ENCODE measurements around the gene SMARCD3.

DNA sequence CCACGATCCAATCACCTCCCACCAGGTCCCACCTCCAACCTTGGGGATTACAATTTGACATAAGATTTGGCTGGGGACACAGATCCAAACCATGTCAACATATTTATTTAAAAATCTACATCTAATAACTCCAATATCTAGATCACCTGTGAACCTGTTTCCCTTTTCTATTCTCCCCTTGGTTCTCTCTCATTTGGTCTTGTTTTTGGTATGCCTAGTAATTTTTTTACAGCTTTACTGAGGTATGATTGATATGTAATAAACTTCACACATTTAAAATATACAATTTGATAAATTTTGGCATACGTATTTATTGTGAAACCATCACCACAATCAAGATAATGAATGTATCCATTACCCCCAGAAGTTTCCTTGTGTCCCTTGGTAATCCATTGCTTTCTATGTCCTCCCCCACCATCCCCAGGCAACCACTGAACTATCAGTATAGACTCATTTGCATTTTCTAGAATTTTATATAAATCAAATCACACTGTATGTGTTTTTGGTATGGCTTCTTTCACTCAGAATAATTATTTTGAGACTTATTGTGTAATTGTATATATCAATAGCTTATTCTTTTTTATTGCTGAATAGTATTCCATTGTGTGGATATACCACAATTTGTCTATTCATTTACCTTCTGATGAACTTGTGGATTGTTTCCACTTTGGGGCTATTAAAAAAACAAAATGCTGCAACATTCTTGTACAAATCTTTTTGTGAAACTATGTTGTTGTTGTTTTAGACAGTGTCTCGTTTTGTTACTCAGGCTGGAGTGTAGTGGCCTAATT lies 47.9 kb upstream of the SMARCD3 start:
- no peak for TF ChIP-seq NCOA2 (CRISPR knock-in tag; IDR thresholded peaks at IDR 0.05)
- no peak for TF ChIP-seq EZH2 (conservative IDR thresholded peaks at IDR 0.05; ENCODE audit: low read depth, low read length)
- TF ChIP-seq ZNF274 (CRISPR knock-in tag; IDR thresholded peaks at IDR 0.05): no peak
- TF ChIP-seq, protein P1, sequence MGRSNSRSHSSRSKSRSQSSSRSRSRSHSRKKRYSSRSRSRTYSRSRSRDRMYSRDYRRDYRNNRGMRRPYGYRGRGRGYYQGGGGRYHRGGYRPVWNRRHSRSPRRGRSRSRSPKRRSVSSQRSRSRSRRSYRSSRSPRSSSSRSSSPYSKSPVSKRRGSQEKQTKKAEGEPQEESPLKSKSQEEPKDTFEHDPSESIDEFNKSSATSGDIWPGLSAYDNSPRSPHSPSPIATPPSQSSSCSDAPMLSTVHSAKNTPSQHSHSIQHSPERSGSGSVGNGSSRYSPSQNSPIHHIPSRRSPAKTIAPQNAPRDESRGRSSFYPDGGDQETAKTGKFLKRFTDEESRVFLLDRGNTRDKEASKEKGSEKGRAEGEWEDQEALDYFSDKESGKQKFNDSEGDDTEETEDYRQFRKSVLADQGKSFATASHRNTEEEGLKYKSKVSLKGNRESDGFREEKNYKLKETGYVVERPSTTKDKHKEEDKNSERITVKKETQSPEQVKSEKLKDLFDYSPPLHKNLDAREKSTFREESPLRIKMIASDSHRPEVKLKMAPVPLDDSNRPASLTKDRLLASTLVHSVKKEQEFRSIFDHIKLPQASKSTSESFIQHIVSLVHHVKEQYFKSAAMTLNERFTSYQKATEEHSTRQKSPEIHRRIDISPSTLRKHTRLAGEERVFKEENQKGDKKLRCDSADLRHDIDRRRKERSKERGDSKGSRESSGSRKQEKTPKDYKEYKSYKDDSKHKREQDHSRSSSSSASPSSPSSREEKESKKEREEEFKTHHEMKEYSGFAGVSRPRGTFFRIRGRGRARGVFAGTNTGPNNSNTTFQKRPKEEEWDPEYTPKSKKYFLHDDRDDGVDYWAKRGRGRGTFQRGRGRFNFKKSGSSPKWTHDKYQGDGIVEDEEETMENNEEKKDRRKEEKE (IDR thresholded peaks at IDR 0.05): no peak
- TF ChIP-seq, protein P2, sequence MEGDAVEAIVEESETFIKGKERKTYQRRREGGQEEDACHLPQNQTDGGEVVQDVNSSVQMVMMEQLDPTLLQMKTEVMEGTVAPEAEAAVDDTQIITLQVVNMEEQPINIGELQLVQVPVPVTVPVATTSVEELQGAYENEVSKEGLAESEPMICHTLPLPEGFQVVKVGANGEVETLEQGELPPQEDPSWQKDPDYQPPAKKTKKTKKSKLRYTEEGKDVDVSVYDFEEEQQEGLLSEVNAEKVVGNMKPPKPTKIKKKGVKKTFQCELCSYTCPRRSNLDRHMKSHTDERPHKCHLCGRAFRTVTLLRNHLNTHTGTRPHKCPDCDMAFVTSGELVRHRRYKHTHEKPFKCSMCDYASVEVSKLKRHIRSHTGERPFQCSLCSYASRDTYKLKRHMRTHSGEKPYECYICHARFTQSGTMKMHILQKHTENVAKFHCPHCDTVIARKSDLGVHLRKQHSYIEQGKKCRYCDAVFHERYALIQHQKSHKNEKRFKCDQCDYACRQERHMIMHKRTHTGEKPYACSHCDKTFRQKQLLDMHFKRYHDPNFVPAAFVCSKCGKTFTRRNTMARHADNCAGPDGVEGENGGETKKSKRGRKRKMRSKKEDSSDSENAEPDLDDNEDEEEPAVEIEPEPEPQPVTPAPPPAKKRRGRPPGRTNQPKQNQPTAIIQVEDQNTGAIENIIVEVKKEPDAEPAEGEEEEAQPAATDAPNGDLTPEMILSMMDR (CRISPR knock-in tag; IDR thresholded peaks at IDR 0.05): no peak
- no peak for TF ChIP-seq PHF20 (CRISPR knock-in tag; IDR thresholded peaks at IDR 0.05)

Measured in HepG2 (cell line).